Activated T-cell treated with anti-CD3 and anti-CD28 coated beads for 48 hours (primary cell): ENCODE results near the gene CDYL.
"Not testable (repeated sequence)": the region's sequence is repeated elsewhere in the genome, so short reads cannot be mapped to it uniquely, and the experiment has no call there.

Experiments
- DNase-seq: peaks from one replicate; pipeline ENCODE4 v3.0.0-alpha.2; 2020; ENCODE audit warnings: low read depth

The CDYL gene

DNA sequence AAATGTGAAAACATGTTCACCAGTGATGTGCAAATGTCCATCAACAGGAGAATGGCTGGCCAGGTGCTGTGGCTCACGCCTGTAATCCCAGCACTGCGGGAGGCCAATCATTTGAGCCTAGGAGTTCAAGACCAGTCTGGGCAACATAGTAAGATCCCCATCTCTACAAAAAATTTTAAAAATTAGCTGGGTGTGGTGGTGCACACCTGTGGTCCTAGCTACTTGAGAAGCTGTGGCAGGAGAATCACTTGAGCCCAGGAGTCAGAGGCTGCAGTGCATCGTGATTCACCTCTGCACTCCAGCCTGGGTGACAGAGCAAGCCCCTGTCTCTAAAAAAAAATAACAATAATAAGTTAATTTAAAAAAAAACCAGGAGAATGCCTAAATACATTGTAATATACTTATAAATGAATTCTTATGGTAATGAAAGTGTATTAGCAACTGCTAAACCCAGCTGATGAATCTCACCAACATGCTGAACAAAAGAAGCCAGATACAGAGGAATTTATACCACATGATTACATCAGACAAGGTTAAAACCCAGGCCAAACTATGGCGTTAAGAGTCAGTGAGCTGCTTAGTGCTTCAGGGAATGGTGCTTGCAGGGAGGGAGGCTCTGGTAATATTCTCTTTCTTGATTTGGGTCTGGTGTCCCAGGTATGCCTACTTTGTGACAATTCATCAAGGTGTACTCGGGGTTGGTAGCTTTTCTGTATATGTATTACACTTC lies 191.3 kb downstream of the CDYL start:
- no peak for DNase-seq

DNA sequence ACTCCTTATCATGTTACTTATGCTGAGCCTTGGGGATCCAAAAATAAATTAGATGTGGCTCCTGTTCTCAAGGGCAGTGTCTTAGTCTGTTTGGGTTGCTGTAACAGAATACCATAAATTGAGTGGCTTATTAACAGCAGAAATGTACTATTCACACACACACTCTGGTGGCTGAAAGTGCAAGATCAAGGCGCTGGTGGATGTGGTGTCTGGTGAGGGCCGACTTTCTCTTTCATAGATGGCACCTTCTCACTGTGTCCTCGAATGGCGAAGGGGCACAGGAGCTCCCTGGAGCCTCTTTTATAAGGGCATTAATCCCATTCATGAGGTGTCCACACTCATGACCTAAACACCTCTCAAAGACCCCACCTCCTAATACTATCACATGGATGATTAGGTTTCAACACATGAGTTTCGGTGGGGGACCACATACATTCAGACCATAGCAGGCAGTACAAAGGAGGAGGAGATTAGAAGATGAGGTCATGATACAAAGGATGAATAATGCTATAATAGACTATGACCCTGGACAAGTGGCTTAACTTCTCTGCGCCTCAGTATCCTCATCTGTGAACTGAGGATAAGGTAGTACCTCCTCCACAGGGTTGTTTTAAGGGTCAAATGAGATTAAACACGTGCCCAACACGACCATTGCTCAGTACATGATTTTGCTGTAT lies 193.5 kb downstream of the CDYL start:
- DNase-seq, result no peak

DNA sequence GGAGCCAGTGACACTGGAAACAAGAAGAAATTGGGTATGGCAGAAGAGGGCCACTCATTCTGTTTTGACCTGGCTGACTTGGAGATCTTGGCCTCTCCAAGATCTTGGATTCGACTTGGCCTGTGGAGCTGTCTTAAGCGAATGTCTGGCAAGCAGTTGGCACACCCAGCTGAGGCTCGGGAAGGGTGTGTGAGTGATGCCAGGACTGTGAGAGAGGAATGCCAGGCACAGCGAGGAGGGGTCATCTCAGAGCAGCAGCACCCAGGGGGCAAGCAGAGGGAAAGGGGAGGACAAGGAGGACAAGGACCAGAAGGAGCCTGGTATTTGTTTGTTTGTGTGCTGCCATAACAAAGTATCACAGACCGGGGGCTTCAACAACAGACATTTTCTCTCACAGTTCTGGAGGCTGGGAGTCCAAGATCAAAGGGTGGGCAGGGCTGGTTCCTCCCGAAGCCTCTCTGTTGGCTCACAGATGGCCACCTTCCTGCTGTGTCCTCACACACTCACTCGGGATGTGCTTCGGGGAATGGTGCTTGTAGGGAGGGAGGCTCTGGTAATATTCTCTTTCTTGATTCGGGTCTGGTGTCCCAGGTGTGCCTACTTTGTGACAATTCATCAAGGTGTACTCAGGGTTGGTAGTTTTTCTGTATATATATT lies 194.7 kb downstream of the CDYL start:
- DNase-seq, result no peak

DNA sequence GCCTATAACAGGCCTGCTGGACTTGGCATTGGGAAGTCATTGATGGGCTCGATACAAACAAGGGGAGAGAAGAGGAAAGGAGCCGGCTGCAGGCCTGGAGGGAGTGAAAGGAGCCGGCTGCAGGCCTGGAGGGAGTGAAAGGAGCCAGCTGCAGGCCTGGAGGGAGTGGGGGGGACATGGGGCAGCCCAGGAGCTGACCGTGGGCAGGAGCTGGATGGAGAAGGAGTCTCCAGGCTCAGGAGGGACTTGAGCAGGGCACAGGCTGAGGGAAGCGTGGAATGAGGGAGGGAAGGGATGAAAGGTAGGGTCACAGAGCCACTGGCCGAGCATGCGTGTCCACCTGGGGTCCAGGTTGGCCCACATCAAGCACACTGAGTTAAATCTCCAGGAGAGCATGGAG lies 195.6 kb downstream of the CDYL start:
- DNase-seq, result no peak

DNA sequence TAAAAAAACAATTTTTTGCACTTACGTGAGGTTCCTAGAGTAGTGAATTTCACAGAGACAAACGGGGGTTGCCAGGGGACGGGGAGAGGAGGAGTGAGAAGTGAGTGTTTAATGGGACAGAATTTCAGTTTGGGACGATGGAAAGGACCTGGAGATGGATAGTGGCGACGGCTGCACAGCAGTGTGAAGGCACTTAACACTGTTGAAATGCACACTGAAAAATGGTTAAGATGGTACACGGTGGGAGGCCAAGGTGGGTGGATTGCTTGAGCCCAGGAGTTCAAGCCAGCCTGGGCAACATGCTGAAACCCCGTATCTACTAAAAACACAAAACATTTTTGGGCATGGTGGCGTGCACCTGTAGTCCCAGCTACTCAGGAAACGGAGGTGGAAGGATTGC lies 196.2 kb downstream of the CDYL start:
- no peak for DNase-seq

DNA sequence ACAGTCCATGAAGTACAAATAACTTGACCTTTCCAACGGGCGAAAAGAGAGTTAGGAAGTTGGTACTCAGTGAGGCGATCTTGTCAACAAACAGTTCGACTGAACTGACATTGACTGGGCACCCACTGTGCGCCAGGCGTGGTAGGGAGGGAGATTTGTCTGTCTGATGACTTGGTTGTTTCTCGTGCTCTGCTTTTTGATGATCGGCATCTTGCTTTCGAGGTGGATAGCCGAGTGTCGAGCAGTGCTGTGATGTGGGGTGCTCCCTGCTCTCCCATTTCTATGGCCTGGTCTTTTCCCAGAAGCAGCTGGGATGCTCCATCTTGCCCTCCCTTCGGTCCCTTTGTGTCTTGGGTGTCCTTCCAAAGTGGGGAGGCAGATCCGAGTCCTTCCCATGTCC lies 197.2 kb downstream of the CDYL start:
- no peak for DNase-seq

GRCh38 chr6:4973982-4974745 lies 198.0 kb downstream of the CDYL start:
- DNase-seq, result no peak

DNA sequence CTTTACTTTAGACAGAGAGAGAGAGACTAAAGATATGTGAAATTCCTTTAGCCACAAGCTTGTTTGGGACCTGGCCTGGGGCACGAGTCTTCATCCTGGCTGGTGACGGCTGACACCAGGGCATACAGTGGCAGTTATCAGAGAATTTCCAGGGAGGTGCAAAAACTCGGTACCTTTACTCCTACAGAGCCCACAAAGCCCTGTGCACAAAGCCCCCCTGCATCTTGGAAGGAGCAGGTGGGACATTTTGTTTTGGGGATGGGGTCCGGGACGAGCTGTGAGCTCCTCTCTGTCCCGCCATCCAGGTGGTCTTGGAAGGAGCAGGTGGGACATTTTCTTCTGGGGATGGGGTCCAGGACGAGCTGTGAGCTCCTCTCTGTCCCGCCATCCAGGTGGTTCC lies 198.8 kb downstream of the CDYL start:
- DNase-seq, result no peak

- no peak for DNase-seq
Observed at GRCh38 chr6:4975506-4975905, 199.3 kb downstream of the CDYL start.

DNA sequence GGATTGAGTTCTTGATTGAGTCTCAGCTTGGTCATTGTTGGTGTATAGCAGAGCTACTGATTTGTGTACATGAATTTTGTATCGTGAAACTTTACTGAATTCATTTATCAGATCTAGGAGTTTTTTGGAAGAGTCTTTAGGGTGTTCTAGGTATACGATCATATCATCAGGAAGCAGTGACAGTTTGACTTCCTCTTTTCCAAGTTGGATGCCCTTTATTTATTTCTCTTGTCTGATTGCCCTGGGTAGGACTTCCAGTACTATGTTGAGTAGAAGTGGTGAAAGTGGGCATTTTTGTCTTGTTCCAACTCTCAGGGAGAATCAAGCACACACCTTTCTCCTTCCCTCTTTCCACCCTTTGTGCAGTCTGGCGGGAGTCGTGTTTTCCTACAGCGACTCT lies 201.3 kb downstream of the CDYL start:
- DNase-seq, result no peak

GRCh38 chr6:4979426-4979825 lies 203.2 kb downstream of the CDYL start:
- no peak for DNase-seq

GRCh38 chr6:4981761-4982160 lies 205.6 kb downstream of the CDYL start:
- DNase-seq, result no peak

GRCh38 chr6:4983322-4983721 lies 207.1 kb downstream of the CDYL start:
- DNase-seq, result no peak

GRCh38 chr6:4986999-4987398 lies 210.8 kb downstream of the CDYL start:
- DNase-seq, result no peak

DNA sequence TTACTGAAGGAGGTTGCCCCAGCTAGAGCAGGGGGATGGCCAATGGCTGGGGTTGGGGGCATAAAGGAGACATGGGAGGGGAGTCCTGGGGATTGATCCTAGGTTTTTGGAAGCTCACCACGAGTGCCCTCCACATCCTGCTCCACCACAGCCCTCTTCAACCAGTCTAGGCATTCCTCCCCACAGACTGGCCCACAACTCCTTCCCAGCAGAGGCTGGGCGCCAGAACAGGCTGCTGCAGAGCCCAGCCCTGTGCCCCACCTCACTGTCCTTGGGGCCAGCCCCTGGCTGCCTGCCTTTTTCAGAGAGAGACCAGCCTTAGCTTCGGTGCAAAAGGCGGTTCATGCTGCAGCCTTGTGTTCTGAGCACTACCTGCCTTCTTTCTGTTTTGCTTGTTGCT lies 211.2 kb downstream of the CDYL start:
- DNase-seq, result no peak

- no peak for DNase-seq
Observed at GRCh38 chr6:4994741-4995140, 218.5 kb downstream of the CDYL start.

DNA sequence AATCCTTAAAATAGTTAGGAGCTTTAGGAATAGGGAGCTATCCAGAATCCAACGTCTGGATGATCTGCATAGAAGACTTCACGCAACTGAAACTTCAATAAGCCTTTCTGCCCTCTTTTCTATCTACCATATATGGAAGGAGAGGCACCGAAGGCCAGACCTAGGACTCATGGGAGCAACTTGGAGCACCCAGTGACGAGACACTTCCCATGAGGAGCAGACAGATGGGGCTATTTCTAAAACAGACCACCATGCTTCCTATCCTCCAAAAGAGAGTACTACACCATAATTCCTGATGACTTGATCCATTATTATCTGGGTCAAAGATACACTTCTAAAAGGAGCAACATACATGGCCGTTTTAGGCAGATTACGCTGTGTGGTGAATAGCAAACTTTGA lies 221.7 kb downstream of the CDYL start:
- DNase-seq, result no peak

- DNase-seq, result no peak
Observed at GRCh38 chr6:4999586-4999985, 223.4 kb downstream of the CDYL start.

DNA sequence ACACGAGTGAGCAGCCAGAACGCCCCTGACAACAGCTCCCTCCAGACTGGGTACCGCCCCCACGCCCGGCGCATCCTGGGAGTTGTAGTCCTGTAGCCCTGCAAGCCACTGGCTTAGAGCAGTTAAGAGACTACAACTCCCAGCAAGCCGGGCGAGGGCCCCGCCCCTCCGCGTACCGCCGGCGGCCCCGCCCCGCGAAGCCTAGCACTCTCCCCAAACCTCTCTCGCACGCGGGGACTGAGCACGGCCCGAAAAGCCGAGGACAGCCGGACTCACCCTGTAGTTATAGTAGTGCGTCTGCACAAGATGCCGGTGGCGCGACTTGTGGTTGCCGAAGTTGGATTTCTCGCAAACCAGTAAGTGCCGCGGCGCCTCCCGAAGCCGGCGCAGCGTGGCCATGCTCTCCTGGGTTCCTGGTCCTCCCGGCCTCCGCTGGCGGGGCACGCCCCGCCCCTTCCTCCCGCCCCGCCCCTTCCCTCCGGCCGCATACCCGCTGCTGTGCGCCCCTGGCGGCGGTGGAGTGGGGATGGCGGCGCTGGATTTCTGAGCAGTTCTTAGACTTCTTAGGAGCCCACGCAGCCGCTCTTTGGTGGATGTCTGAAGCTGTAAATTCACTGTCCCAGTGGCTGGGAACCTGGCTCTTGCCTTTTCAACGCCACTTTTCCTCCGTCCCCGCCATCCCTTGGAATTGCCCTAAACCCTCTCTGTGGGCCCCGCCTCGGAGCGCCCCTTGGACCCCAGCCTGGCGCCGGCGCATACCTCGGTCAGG lies 227.6 kb downstream of the CDYL start, which contains the start of gene RPP40:
Gene RPP40 (minus strand): TSS at position 434 of the 769 bp plus-strand sequence. CDS start 35 bp downstream, at position 399.
- DNase-seq, result peak; percentile 98

DNA sequence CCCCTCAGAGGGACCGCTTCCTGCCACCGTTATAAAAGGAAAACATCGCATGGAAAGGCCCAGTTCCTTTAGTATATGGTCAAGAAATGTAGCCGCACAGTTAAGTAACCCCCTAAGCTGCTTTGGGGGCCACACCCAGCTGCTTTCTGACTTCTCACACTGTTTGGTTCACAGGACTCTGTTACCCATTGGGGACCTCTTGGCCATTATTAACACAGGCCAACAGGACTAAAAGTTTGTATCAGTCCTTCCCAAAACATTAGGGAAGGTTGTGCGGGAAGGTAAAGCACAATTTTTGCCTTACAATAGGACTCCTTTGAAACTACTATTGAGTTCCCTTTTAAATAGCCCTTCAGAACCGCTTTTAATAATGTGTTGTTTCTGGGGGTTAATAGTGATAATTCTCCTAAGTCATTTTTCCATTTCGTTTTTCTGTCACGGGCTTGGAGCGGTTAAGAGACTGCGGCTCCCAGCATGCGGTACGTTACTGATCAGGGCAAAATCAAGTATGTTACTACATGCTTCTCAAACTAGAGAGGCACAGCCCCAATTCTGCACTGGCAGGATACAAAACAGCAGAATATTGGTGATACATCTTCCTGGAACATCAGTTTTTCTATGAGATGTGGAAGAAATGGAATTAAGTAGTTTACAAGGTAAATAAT lies 228.3 kb downstream of the CDYL start:
- DNase-seq, result no peak

DNA sequence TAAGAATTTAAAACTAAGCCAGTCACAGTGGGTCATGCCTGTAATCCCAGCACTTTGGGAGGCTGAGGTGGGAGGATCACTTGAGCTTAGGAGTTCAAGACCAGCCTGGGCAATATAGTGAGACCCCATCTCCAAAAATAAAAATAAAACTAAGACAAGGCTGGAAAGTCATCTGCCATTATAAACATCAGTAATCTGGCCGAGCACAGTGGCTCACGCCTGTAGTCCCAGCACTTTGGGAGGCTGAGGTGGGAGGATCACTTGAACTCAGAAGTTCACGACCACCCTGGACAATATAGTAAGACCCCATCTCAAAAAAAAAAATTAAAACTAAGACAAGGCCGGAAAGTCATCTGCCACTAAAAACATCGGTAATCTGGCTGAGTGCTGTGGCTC lies 228.8 kb downstream of the CDYL start:
- DNase-seq, result not testable (repeated sequence)
